ENCODE results near the gene MYO18B.
"Not testable (repeated sequence)": the region's sequence is repeated elsewhere in the genome, so short reads cannot be mapped to it uniquely, and the experiment has no call there.

The MYO18B gene

DNA sequence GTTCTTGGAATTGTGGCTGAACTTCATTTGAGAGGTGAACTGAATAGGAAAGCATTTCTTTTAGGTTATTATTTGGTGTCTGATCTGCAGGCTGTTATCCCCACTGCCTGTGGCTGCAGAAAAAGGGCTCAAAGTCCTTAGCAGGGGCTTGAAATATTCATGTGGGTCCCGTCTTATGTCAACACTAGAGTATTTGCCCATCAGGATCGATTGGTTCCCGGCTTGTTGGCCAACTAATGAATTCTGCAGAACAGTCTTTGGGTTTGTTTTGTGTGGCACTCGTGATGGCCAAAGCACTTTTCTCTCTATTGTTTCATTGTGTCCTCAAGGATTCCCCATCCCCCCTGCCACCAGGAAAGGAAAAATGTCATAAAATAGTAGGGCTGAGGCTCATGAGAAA is 211.9 kb downstream of the MYO18B start:
- no peak for DNase-seq

DNA sequence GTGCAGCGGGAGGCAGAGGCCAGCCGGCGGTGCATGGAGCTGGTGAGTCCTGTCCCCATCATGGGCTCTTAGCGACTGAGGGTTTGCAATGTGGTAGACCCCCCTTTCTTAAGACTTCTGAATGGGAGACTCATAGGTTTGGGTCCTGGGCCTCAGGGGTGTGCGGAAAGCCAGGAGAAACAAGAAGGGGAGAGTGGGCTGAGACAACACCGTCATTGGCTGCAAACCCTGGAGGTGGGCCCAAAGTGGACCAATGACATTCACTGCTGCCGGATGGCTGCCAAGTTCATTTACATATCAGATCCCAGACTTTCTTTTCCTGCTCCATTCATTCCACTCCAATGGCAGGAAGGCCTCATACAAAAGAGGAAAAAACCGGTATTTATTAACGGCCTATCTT is 213.3 kb downstream of the MYO18B start:
- DNase-seq, result no peak

DNA sequence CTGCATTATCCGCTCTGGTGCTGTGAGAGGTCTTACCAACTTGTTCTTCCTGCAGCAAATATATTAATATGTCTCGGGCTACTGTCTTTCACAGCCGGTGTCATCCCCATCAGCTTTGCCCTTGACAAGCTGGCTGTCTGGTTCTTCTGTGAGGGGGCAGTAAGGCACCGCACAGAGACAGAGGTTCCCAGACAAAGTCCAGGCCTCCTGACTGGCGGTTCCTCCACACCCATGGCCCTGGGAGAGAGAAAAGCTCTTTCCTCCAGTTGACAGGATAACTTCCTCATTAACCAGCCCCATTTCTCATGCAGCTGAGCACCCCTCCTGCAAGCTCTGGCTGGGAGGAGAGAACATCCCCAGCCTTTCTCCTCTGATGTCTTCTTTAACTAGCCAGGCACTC is 214.8 kb downstream of the MYO18B start:
- no peak for DNase-seq

DNA sequence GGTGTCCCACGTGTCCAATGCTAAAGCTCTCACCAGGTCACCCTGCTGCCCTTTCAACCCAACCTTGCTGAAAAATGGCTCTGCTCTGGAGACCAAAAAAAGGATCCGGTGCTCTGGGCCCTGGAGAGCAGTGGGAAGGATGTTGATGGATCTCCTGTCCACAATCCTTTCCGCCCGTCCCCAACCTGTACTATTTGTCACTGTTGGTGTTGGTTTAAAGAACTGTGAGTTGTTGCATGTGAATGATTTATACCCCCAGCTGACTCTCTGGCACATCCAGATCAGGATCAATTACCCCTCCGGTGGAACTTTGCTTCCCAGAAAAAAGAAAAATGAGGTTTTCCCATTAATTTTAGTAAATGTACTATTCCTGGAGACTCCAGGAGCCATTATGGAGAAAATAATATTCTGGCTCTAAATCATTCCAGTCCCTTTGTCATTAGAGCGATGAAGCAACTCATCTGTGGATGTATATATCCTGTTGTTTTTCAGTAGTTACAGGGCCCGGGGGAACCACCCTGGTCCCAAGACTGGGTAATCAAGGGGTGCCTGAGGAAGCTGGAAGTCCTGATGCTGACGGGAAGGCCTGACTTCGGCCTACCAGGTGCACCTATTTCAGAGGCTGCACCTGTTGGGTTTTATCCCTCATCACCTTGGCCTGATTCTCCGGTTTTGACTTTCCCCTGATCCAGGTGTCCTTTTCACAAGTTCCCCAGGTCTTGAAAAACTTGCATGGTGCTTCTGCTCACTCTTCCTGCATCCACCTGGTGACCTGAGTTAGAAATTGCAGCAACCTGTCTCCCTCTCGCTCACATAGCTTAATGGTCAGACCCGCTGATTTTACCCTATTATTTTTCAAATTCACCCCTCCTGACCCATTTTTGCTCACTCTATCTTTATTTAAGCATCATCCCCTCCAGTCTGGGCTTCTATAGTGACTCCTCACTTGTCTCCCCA is 218.1 kb downstream of the MYO18B start:
- no peak for DNase-seq

DNA sequence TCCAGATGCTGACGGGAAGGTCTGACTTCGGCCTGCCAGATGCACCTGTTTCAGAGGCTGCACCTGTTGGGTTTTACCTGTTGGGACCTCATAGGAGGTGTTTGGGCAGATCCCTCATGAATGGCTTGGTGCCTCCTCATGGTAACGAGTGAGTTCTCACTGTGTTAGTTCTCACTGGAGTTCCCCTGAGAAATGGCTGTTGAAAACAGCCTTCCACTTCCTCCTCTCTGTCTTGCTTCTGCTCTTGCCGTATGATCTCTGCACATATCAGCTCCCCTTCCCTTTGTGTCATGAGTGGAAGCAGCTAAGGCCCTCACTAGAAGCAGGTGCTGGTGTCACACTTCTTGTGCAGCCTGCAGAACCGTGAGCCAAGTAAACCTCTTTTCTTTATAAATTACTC is 219.7 kb downstream of the MYO18B start:
- DNase-seq, result no peak

DNA sequence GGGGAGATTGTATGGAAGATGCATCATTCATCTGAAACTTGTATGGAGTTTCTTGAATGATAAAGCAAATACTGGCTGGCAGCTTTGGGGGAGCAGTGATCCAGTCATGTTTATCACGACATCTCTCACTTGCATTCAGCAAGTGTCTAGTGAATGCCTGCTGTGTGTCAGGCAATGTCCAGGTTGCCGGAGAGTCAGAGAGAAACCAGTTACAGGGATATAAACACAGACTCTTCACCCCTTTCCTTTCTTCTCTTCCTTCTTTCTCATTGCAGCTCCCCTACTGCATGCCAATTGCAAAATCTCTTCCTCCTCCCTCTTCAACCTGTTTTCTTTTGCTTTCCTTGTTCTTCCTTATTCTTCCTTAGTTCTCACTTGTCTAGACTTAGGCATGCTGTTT is 220.7 kb downstream of the MYO18B start:
- DNase-seq, result no peak

DNA sequence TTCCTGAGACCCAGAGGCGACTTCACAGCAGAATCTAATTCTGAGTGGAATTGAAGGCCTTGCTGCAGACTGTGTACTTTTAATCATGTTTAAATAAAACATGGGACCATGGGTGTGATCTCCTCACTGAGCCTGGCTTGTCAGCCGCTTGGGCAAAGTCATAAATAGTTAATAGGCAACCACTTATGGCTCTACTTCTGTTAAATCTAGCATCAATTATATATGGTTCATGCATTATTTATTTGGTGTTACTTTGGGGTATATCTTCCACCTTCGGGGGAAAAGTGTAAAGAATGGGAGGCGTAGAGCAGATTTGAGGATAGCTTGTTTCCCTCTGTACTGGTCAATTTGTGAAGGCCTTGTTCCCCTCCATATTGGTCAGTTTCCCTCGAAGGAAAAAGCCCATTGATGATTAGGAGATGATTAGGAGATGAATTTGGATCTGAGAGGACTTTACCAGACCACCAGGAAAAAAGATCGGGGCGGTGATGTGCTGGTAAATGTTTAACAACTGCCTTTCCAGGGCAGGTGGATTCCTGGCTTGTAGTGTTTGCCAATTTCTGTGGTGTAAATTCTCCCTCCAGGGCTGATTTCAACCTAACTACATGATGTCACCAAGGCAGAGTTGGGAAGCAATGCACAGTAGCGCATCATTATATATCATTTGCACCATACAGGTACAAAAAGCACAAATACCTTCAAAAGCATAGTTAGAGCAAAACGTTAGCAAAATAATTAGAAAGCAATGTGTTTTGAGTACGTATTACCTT is 223.2 kb downstream of the MYO18B start:
- no peak for DNase-seq

DNA sequence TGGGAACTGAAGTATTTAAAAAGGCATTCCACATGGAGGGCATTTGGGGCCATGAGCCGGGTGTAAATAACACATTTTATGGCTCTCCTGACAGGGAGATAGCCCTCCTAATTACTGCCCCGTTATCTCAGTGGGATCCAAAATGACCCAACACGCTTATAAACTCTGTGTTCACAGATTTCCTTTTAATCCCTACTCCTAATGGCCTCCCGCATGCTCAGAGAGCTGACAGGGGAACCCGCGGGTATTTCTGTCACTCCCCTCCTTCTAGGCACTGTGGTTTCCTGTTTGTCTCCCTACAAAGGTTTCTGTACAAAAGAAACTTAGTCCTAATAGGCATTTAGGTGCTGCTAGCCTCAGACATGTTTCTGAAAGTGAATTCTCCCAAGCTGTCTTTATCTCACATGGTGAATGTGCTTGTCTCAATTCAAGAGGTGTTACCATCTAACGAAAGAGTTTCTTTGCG is 224.5 kb downstream of the MYO18B start:
- DNase-seq, result no peak

DNA sequence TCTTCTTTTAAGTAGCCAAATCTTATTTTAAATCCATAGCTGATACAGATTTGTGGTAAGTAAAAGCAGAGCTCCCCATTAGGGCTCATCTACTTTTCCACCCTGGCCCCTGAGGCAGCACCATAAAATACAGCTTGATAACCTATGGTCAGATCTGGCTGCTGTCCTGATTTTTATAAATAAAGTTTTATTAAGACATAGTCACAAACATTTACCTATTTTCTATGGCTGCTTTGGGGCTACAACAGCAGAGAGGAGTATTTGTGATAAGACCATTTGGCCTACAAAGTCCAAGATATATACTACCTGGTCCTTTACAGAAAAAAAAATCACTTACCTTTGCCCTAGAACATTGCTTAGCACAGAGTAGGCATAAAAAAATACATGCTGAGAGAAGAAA is 227.3 kb downstream of the MYO18B start:
- DNase-seq, result no peak

DNA sequence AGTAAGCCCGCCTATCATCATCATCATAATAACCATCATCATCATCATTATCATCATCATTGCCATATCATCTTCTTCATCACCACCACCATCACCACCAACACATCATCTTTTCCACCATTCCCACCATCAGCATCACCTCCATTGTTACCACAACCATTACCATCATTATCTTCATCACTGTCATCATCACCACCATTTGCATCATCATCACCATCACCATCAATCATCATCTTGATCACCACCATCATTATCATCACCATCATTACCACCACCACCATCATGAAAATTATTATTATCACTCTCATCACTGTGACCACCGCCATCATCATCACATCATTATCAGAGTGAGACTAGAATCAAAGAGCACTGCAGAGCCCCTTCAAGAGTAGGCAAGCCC is 227.9 kb downstream of the MYO18B start:
- no peak for DNase-seq

DNA sequence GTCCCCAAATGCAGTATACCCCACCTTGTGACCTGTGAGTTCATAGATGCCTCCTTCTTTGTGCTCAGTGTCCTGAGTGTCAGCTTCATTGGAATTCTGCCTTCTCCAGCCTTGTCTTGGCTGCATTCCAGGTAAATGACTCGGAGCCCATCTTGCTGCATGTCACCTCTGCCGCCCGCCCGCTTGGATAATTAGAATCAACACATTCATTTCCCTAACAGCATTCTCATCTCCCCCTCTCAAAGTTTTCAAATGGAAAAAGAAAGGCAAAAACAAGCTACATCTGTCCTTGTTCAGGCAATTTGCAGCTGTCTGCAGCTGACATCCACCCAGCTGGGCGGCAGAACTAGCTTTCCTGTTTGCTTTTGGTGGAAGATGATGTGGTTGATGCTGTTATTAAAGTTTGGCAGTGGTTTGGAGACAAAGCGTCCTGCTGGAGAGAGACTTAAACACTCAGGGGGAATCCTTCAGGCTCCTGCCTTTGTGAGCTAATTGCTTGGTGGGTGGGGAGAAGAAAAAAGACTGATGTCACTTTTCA is 228.5 kb downstream of the MYO18B start:
- peak; percentile 72 to 77 for DNase-seq

DNA sequence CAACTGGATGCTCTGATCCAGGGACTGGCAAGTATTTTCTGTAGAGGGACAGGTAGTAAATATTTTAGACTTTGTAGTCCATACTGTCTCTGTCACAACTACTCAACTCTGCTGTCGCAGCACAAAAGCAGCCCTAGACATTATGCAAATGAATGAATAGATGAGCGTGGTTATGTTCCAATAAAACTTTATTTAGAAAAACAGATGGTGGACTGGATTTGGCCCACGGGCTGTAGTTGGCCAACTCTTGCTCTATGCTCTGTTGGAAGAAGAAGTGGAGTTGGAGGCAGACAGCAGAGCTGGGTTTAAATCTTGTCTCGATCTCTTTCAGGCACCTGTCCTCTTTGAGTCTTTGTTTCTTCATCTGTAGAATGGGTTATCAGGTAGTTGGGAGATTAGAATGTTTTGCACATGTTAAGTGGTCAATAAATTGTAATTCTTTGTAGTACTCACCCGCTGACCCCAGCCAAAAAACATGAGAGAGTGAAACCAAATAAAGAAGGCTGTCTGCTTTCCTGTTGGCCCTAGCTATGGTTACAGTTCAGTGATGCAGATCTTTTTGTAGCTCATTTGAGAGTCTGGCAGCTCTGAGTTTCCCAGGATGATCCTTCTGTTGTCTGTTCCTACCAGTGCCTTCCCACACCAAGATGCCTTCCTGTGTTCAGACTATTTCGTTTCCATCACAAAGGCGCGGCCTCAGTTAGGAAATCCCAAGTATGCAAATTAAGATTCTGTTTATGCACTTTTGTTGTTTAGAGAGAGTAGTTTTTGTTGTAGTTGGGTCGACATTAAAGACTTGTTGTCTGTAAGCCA is 229.2 kb downstream of the MYO18B start:
- peak; percentile 72 to 80 for DNase-seq

DNA sequence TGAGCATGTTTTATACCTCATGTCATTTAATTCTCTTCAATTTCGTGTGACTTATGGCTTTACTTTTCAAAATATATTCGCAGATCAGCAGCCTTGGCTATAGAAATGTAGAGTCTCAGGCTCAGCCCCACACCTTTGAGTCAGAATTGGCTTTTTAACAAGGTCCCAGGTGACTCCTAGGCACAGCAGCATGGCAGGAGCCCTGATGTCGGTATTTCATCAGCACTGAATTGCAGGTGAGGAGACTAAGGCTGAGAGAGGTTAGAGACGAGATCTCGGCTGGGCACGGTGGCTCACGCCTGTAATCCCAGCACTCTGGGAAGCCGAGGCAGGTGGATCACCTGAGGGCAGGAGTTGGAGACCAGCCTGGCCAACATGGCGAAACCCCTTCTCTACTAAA is 230.4 kb downstream of the MYO18B start:
- DNase-seq, result no peak

DNA sequence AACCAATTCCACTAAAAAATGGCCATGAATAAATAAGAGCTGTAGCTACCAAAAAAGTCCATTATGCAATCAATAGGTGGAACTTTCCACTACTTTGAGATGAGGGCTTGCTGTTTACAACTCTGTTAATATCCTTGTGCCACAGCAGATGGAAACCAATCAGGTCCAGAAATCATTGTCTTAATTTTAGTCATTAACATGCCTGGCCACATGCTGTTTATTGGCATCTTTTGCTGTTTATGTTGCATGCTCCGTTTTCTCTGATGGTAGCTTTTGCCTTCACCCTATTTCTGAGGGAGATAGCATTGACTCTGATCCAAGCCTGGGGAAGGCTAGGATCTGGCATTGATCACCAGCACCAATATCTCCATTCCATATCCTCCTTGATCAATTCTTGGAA is 234.4 kb downstream of the MYO18B start:
- peak; percentile 25 to 53 for DNase-seq

DNA sequence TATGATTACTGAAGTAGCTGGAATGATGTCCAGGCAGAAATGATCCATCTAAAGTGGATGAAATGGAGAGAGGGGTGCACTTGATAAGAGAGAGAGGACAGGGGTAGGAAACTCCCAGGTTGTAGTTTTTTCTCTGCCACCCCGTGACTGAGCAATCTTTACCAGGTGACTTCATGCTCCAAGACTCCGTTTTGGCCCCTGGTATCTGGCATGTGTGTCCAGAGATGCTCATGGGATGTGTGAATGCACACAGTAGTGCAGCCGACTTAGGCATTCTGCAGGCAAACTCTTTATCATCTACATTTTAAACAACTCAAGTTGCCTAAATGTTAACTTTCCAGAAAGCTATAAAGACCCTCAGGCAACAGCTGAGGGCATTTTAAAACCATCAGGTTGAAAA is 238.0 kb downstream of the MYO18B start:
- no peak for DNase-seq

DNA sequence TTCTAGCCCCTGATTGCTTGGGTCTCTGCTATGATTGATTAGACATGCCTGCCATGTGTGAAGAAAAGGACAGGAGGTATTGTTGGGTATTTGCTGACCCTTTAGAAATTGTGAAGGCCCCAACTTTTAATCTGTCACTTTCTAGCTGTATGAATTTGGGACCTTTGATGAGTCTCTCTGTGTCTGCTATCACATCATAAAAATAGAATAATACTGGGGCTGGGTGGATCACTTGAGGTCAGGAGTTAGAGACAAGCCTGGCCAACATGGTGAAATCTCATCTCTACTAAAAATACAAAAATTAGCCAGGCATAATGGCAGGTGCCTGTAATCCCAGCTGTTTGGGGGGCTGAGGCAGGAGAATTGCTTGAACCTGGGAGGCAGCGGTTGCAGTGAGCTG is 242.9 kb downstream of the MYO18B start:
- DNase-seq, result not testable (repeated sequence)

DNA sequence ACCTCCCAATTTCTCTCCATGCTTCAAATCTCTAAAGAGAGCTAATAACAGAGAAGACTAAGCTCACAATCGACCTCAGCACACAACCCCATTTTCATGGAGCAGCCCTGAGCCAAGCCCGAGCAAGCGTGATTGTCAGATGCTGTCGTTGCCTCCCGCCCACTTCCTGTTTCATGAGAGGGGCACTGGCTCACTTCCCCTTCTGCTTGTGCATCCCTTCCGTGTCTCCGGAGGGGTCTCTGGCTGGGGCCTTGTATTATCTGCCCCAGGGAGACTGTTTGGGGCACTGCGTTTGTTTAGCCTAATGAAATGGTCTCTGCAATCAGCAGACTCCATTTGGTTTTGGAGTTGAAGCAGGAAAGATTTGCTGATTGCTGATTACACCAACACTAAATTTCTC is 246.0 kb downstream of the MYO18B start:
- DNase-seq, result no peak

DNA sequence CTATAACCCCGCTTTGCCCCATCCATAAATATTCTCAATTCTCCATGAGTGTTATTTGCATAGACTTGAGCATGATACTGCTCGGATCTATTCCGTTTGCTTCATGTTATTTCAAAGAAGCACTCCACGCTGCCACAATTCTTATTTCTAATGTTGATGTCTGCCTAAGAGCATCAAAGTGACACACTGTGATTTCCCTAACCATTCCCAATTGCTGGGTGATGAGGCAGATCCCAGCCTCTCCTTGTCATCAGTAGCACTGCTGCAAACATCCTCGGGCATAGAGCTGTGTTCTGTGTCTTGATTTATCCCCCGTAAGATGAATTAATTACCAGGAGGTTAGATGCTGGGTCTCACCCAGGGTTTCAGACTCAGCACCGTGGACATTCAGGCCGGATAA is 249.0 kb downstream of the MYO18B start:
- DNase-seq, result no peak

DNA sequence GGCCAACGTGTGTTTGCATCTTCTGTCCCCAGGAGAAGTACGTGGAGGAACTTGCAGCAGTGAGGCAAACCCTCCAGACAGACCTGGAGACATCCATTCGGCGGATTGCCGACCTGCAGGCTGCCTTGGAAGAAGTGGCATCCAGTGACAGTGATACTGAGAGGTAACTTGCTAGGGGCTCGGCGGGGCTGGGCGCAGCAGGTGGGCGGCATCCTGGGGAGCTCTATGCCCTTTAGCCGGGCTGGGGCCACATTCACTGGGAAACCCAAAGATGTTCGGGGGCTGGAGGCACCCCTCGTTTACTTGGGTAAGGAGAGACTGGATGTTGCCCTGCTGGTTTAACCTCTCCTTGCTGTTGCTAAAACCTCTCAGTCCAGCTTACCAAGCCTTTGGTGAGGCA is 250.3 kb downstream of the MYO18B start:
- no peak for DNase-seq

DNA sequence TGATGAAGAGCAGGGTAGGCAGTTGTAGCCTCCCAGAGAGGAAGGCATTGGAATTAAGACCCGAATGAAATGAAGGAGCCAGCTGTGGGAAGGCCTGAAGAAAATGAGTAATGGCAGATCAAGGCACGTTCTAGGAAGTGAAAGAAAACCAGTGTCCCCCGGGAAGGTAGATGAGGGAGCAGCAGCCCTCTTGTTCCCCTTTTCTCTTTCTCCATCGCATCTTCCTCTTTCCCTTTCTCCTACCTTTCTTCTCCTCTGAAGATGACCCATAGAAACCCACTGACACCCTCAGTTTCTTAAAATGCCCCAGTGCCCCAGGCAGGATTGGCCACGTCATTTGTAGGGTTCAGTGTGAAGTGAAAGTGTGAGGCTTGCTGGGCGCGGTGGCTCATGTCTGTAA is 254.7 kb downstream of the MYO18B start:
- no peak for DNase-seq

DNA sequence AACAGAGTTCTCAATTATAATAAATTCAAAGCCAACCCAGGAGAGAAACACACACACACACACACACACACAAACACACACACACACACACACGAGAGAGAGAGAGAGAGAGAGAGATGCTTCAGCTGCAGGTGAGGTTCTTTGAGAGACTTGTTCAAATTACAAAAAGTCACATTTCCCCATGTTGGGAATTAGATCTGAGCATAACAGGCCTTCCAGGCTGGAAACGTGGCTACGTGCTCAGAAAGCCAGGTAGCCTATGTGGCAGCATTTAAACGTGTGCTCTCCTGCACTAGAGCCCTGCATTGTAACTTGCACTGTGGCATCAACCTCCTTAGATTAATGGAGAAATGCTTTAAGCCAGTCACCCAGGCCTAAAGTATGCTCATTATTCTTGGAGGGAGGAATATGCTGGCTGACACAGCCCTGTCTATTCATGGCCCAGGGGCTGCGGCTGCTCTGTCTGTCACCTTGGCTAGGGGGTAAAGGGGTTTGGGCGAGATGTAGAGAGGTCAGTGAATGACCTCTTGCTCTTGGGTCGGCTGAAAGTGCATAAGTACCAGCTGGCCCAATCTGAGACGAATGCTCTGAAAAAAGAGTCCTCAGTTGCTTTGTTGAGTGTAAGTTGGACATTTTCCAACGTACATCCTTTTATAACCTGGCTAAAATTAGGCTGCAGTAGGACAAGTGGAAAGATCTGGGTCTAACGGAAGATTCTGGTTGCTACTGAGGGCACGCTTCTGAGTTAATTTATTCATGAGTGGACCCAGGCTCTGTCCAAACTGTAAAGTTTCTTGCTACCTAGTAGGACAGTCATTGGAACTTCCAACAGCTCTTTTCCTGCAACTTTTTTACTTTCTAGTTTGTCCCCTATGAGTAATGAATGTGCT is 256.1 kb downstream of the MYO18B start:
- no peak for DNase-seq

DNA sequence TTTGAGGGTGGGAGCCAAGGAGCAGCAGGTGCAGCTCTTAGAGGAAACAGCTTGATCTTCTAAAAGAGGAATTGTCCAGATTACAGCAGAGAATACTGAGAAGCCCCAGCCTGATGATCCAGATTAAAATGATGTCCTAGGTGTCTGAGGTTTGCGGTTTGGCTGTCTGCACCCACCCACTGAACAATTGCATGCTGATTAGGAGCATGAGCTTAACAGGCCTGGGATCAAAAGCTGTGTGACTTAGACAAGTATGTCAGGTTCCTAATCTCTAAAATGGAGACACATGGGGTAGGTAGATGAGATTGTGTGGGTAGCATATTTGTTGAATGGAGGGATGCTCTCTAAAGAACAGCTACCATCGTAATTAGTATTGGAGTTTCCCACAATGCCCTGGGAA is 260.5 kb downstream of the MYO18B start:
- DNase-seq, result no peak
